Chondrocyte (in vitro differentiated cells): Measurements from ENCODE around the gene ATP13A1. TPM values are rescaled to one million over a fixed set of nuclear protein-coding genes. Genes with fewer than 3 reads are reported as not detected.
A peak's percentile ranks its signal among the peaks of the same experiment; 100 is the strongest.

Experiments
- DNase-seq: peaks from one replicate; pipeline ENCODE4 v3.0.0; 2021; ENCODE audit warnings: mixed read lengths, low spot score
- H3K27ac Mint-ChIP-seq: one replicate; pipeline ENCODE4 v1.8.0; 2021; ENCODE audit warnings: mild to moderate bottlenecking, moderate library complexity, mixed read lengths; ENCODE audit not compliant: unreplicated experiment
- H3K27me3 Mint-ChIP-seq: 2 replicates; pipeline ENCODE4 v1.8.0; 2021; ENCODE audit warnings: low read depth, mixed read lengths
- H3K36me3 Mint-ChIP-seq: 2 replicates; pipeline ENCODE4 v1.8.0; 2021; ENCODE audit warnings: low read depth, mixed read lengths
- H3K4me1 Mint-ChIP-seq: 2 replicates; pipeline ENCODE4 v1.8.0; 2021; ENCODE audit warnings: low read depth, mild to moderate bottlenecking, mixed read lengths
- H3K4me3 Mint-ChIP-seq: one replicate; pipeline ENCODE4 v1.8.0; 2021; ENCODE audit warnings: mild to moderate bottlenecking, moderate library complexity, mixed read lengths; ENCODE audit not compliant: unreplicated experiment
- H3K9me3 Mint-ChIP-seq: 2 replicates; pipeline ENCODE4 v1.8.0; 2021; ENCODE audit warnings: low read depth, mixed read lengths
- CTCF ChIP-seq: fragments of 200-600 bp; sonication (generic); IDR thresholded peaks from 2 replicates; pipeline ENCODE4 v1.5.0; 2021; ENCODE audit warnings: antibody characterized with exemption, mild to moderate bottlenecking, moderate library complexity
- total RNA-seq: library from RNA; stranded (reverse); gene quantifications from 3 replicates; pipeline ENCODE4 v1.2.1, GENCODE V29; 2021

ATP13A1 gene
- total RNA-seq, 1 donor from 2014 or later, result 48.8 TPM

DNA sequence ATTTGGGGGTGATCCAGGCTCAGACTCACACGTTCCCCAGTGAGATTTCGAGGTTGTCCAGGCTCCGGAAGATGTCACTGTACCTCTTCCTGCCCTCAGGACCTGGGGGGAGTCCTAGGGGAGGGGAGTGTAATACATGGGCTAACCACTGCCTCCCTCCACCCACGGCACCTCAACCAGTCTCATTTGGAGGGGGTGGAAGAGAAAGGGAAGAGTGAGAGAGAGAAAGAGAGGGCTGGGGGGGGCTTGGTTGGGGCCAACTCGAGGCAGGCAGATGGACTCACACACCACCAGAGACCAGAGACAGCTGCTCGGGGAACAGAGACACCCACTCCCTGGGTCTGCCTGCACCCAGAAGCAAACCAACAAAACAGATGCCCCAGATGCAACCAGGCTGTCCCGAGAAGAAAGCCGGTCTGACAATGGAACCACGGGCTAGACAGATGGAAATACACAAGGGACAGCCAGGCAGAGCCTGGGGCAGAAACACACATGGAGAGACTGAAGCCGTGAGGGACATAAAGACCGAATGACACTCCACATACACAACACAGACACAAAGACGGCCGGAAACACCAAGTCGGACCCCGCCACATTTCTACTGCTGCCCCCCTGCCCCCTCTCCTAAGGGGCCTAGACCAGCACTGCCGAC is 20.8 kb downstream of the ATP13A1 start:
- H3K4me3 Mint-ChIP-seq, result peak overlapping the region; percentile 93
- peaks cover 16% of the 10 kb centered on the region for H3K4me1 Mint-ChIP-seq
- H3K27ac Mint-ChIP-seq, result peak overlapping the region; percentile 43
- H3K9me3 Mint-ChIP-seq, result no peaks in the 10 kb centered on the region
- no peaks in the 10 kb centered on the region for H3K27me3 Mint-ChIP-seq
- no peak for DNase-seq
- no peak for TF ChIP-seq CTCF
- H3K36me3 Mint-ChIP-seq, result peaks cover 5% of the 10 kb centered on the region

DNA sequence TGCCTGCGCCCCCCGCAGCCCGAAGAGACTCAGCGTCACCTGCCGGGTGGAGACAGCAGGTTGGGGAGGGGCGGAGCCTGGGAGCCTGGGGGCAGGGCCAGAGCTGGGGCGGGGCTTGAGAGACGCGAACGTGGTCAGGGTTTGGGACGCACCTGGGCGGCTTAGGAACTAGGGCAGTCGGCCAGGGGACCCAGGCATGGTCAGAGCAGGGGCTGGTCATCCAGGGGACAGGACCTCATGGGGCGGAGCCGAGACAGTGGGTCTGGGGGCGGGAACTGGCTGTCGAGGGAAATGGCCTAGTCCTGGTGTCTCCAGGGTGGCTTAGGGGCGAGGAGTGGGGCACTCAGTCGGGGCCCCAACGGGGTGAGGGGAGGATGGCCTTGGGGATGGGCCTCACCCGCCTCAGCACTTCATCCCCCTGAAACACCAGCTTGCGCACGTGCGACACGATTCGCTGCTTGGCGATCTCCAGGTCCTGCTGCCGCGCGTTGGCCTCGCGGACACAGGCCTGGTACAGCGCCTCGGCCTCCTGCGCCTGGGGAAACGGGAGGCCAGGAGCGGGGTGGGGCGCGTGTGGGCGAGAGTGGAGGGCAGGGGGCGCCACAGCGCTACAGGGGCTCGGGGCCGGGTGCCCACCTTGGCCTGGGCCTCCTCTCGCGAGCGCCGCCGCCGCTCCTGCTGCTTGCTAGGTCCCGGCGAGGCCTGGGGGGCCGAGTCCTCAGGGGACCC is 25.8 kb downstream of the ATP13A1 start:
- Mint-ChIP-seq H3K27me3 (no peaks in the 10 kb centered on the region), H3K4me1 (peaks cover 9% of the 10 kb centered on the region), H3K4me3 (no peak overlapping the region), H3K36me3 (peaks cover 22% of the 10 kb centered on the region), H3K27ac (no peak overlapping the region), H3K9me3 (no peaks in the 10 kb centered on the region)
- TF ChIP-seq CTCF, result no peak
- DNase-seq, result peak; percentile 92

- peaks cover 3% of the 10 kb centered on the region for H3K4me1 Mint-ChIP-seq
- H3K9me3 Mint-ChIP-seq, result no peaks in the 10 kb centered on the region
- no peak for DNase-seq
- peaks cover 22% of the 10 kb centered on the region for H3K36me3 Mint-ChIP-seq
- no peak overlapping the region for H3K27ac Mint-ChIP-seq
- no peak overlapping the region for H3K4me3 Mint-ChIP-seq
- no peak for TF ChIP-seq CTCF
- no peaks in the 10 kb centered on the region for H3K27me3 Mint-ChIP-seq
Measured at GRCh38 chr19:19637186-19637522, 26.3 kb downstream of the ATP13A1 start.

- Mint-ChIP-seq H3K4me3 (no peak overlapping the region), H3K27ac (no peak overlapping the region)
Measured at GRCh38 chr19:19636573-19637185, 26.8 kb downstream of the ATP13A1 start.

More at GRCh38 chr19:19636573-19637185, 26.8 kb downstream of the ATP13A1 start:
- no peak for TF ChIP-seq CTCF
- no peaks in the 10 kb centered on the region for H3K27me3 Mint-ChIP-seq
- H3K4me1 Mint-ChIP-seq, result no peaks in the 10 kb centered on the region
- H3K9me3 Mint-ChIP-seq, result no peaks in the 10 kb centered on the region
- DNase-seq, result no peak
- peaks cover 22% of the 10 kb centered on the region for H3K36me3 Mint-ChIP-seq
